Stimulated activated CD8-positive, alpha-beta memory T cell treated with anti-CD3 and anti-CD28 coated beads, Interleukin-15, amount 100 ng/mL, for 24 hours (primary cell): Measurements from ENCODE around the gene CD22.
"Not testable (repeated sequence)": the region's sequence is repeated elsewhere in the genome, so short reads cannot be mapped to it uniquely, and the experiment has no call there.

ENCODE experiments used
- DNase-seq: peaks from one replicate; pipeline ENCODE4 v3.0.0-alpha.2; 2020; ENCODE audit warnings: low read depth

The CD22 gene

GRCh38 chr19:35359395-35359794, 30.4 kb downstream of the CD22 start:
- DNase-seq = not testable (repeated sequence)

- DNase-seq = not testable (repeated sequence)
These were observed 31.1 kb downstream of the CD22 start for GRCh38 chr19:35360081-35360480.

GRCh38 chr19:35360880-35361420, 32.0 kb downstream of the CD22 start:
- no peak for DNase-seq

- DNase-seq = no peak
These were observed 33.4 kb downstream of the CD22 start for GRCh38 chr19:35362261-35363000.

- no peak for DNase-seq
These were observed 34.1 kb downstream of the CD22 start for GRCh38 chr19:35363001-35363590.

- DNase-seq = no peak
These were observed 34.9 kb downstream of the CD22 start for GRCh38 chr19:35363711-35364425.

- no peak for DNase-seq
These were observed 36.3 kb downstream of the CD22 start for GRCh38 chr19:35365303-35365702.

- DNase-seq = no peak
These were observed 39.4 kb downstream of the CD22 start for GRCh38 chr19:35368378-35368777.

GRCh38 chr19:35369522-35369921, 40.5 kb downstream of the CD22 start:
- DNase-seq = no peak

GRCh38 chr19:35370722-35371121, 41.7 kb downstream of the CD22 start, which contains the start of gene GPR42:
TSS of gene GPR42 (plus strand) at chr19:35371068. CDS start at chr19:35371360, 292 bp downstream.
- DNase-seq = no peak

- DNase-seq = no peak
These were observed 44.5 kb downstream of the CD22 start for GRCh38 chr19:35373492-35373891.

GRCh38 chr19:35374031-35374430, 45.0 kb downstream of the CD22 start:
- not testable (repeated sequence) for DNase-seq

GRCh38 chr19:35375505-35376307, 46.7 kb downstream of the CD22 start:
- no peak for DNase-seq

- DNase-seq = no peak
These were observed 48.7 kb downstream of the CD22 start for GRCh38 chr19:35377656-35378055.

GRCh38 chr19:35378356-35378755, 49.4 kb downstream of the CD22 start:
- DNase-seq = no peak

- not testable (repeated sequence) for DNase-seq
These were observed 50.6 kb downstream of the CD22 start for GRCh38 chr19:35379545-35379944.

- DNase-seq = no peak
These were observed 51.0 kb downstream of the CD22 start for GRCh38 chr19:35379992-35380391.

- DNase-seq = no peak
These were observed 51.6 kb downstream of the CD22 start for GRCh38 chr19:35380450-35381124.

GRCh38 chr19:35381318-35381717, 52.3 kb downstream of the CD22 start:
- no peak for DNase-seq

- no peak for DNase-seq
These were observed 52.9 kb downstream of the CD22 start for GRCh38 chr19:35381926-35382325.

GRCh38 chr19:35383536-35383935, 54.5 kb downstream of the CD22 start:
- DNase-seq = no peak
